ENCODE measurements around the gene PAQR9.
"Not testable (repeated sequence)": the region's sequence is repeated elsewhere in the genome, so short reads cannot be mapped to it uniquely, and the experiment has no call there.

Gene PAQR9

GRCh38 chr3:142963516-142964448 is at the start of gene PAQR9:
Gene PAQR9, minus strand, starts transcription at chr3:142963674. Its CDS starts 338 bp downstream, at chr3:142963336.
- DNase-seq: no peak

- no peak for DNase-seq
Measured at GRCh38 chr3:143011705-143012104, 48.2 kb upstream of the PAQR9 start.

GRCh38 chr3:143010024-143010423 is 46.5 kb upstream of the PAQR9 start:
- no peak for DNase-seq

GRCh38 chr3:143004823-143005222 is 41.3 kb upstream of the PAQR9 start:
- DNase-seq: no peak

GRCh38 chr3:143002727-143003126 is 39.3 kb upstream of the PAQR9 start:
- DNase-seq: no peak

GRCh38 chr3:143002083-143002712 is 38.7 kb upstream of the PAQR9 start:
- peak in 1 of 2 experiments; percentile 54 for DNase-seq

- peak; percentile 96 to 98 for DNase-seq
Measured at GRCh38 chr3:143001369-143002082, 38.1 kb upstream of the PAQR9 start, which contains the start of gene U2SURP. Gene U2SURP, plus strand, starts transcription at chr3:143001570. Its CDS starts 59 bp downstream, at chr3:143001629.

GRCh38 chr3:143001034-143001368 is 37.5 kb upstream of the PAQR9 start:
- DNase-seq: no peak

- peak in 1 of 2 experiments; percentile 46 for DNase-seq
Measured at GRCh38 chr3:143000528-143000927, 37.1 kb upstream of the PAQR9 start.

- peak in 1 of 2 experiments; percentile 9 for DNase-seq
Measured at GRCh38 chr3:142999881-143000280, 36.4 kb upstream of the PAQR9 start.

GRCh38 chr3:142998439-142998838 is 35.0 kb upstream of the PAQR9 start:
- no peak for DNase-seq

GRCh38 chr3:142997330-142997729 is 33.9 kb upstream of the PAQR9 start:
- no peak for DNase-seq

- DNase-seq: peak; percentile 43 to 58
Measured at GRCh38 chr3:142993958-142994442, 30.5 kb upstream of the PAQR9 start.

- no peak for DNase-seq
Measured at GRCh38 chr3:142992323-142992722, 28.8 kb upstream of the PAQR9 start.

- no peak for DNase-seq
Measured at GRCh38 chr3:142990721-142991120, 27.2 kb upstream of the PAQR9 start.

GRCh38 chr3:142988826-142989225 is 25.4 kb upstream of the PAQR9 start:
- not testable (repeated sequence) for DNase-seq

GRCh38 chr3:142988221-142988620 is 24.7 kb upstream of the PAQR9 start:
- not testable (repeated sequence) for DNase-seq

GRCh38 chr3:142987707-142988106 is 24.2 kb upstream of the PAQR9 start:
- no peak for DNase-seq

- DNase-seq: peak in 1 of 2 experiments; percentile 67
Measured at GRCh38 chr3:142987080-142987700, 23.7 kb upstream of the PAQR9 start.

- DNase-seq: no peak
Measured at GRCh38 chr3:142984255-142984654, 20.8 kb upstream of the PAQR9 start.

- DNase-seq: no peak
Measured at GRCh38 chr3:142983318-142983717, 19.8 kb upstream of the PAQR9 start.

- DNase-seq: no peak
Measured at GRCh38 chr3:142982038-142982773, 18.7 kb upstream of the PAQR9 start.

Data from SW 1271 (cell line).